Breast epithelium (tissue), 4 donors: Measurements from ENCODE around the gene CHFR. TPM values are rescaled to one million over a fixed set of nuclear protein-coding genes. Genes with fewer than 3 reads are reported as not detected.
"Not testable (repeated sequence)": the region's sequence is repeated elsewhere in the genome, so short reads cannot be mapped to it uniquely, and the experiment has no call there.

Experiments
- DNase-seq, 2 donors: peaks; one replicate each; pipeline ENCODE4 v3.0.0-alpha.2; 2019; ENCODE audit warnings: low spot score in 2 of 2
- H3K27ac ChIP-seq, 2 donors: fragments of 200-600 bp; sonication (generic) in 1 of 2; one replicate each; pipeline ENCODE4 v1.5.1; 2016 to 2019; ENCODE audit warnings: mild to moderate bottlenecking in 1 of 2
- H3K27me3 ChIP-seq, 2 donors: fragments of 200-600 bp; sonication (generic) in 1 of 2; one replicate each; pipeline versions ENCODE4 v1.5.1 to v1.6.0; 2017 to 2019; ENCODE audit warnings: control low read depth in 1 of 2, mild to moderate bottlenecking in 1 of 2
- H3K36me3 ChIP-seq: fragments of 200-600 bp; one replicate; pipeline ENCODE4 v1.5.1; 2019
- H3K4me1 ChIP-seq, 2 donors: fragments of 200-600 bp; sonication (generic); one replicate each; pipeline ENCODE4 v1.5.1; 2016 to 2019; ENCODE audit warnings: control low read depth in 1 of 2
- H3K4me3 ChIP-seq, 3 donors: fragments of 200-600 bp; sonication (generic); 1 replicate in 2 of 3; 2 replicates in 1 of 3; pipeline ENCODE4 v1.5.1; 2016 to 2019; ENCODE audit warnings: mild to moderate bottlenecking in 3 of 3, moderate library complexity in 2 of 3
- H3K9me3 ChIP-seq, 2 donors: fragments of 200-600 bp; sonication (generic) in 1 of 2; one replicate each; pipeline ENCODE4 v1.5.1; 2016 to 2019; ENCODE audit warnings: control low read depth in 1 of 2
- POLR2A ChIP-seq: fragments of 450-650 bp; IDR thresholded peaks from one replicate; pipeline ENCODE4 v1.6.1; 2016; ENCODE audit warnings: antibody characterized with exemption, mild to moderate bottlenecking, moderate library complexity
- POLR2AphosphoS5 ChIP-seq, 3 donors: sonication (generic); formaldehyde crosslinking; IDR thresholded peaks; one replicate each; pipeline ENCODE4 v1.6.1; 2017; ENCODE audit warnings: antibody characterized with exemption in 3 of 3
- intact Hi-C: fragments of 100-400 bp; cut with DNase I; formaldehyde crosslinking; loops from one replicate; pipeline ENCODE4 v1.15.1; 2023; ENCODE audit warnings: low total_unique reads
- total RNA-seq, 3 donors: library from RNA; depleted of rRNA; stranded (reverse); fragments of >200 nt; gene quantifications; one replicate each; pipeline ENCODE4 v1.1.0, GENCODE V29; 2016
- TF ChIP-seq, protein P1 (sequence below), 3 donors: fragments of 450-650 bp; IDR thresholded peaks; one replicate each; pipeline ENCODE4 v1.5.1; 2016 to 2017; ENCODE audit warnings: antibody characterized with exemption in 3 of 3, mild to moderate bottlenecking in 3 of 3, moderate library complexity in 3 of 3

Gene CHFR
- total RNA-seq, 3 donors from 2014 or later, result 22.4 to 36.1 (median 26.5) TPM

DNA sequence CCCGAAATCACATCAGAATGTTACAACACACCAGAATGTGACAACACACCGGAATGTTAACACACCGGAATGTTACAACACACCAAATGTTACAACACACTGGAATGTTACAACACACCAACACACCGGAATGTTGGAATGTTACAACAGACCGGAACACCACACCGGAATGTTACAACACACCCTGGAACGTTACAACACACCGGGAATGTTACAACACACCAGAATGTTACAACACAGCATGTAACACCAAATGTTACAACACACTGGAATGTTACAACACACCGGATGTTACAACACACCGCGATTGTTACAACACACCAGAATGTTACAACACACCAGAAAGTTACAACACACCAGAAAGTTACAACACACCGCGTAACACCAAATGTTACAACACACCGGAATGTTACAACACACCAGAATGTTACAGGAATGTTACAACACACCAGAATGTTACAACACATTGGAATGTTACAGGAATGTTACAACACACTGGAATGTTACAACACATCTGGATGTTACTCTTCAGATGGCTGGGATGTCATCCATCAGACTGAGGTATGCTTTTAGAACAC, 21.1 kb downstream of the CHFR start:
- Histone ChIP-seq H3K4me3 (no peak overlapping the region), H3K36me3 (no peaks in the 10 kb centered on the region), H3K4me1 (no peaks in the 10 kb centered on the region), H3K9me3 (no peaks in the 10 kb centered on the region), H3K27me3 (no peaks in the 10 kb centered on the region), H3K27ac (peak overlapping the region in 1 of 2 donors; percentile 50)
- peak in 1 of 2 donors; percentile 27 for DNase-seq
- intact Hi-C loops, result no loop called here
- TF ChIP-seq POLR2AphosphoS5 (IDR thresholded peaks at IDR 0.05) (peak in 2 of 3 donors; percentile 38 to 51), POLR2A (no peak)

DNA sequence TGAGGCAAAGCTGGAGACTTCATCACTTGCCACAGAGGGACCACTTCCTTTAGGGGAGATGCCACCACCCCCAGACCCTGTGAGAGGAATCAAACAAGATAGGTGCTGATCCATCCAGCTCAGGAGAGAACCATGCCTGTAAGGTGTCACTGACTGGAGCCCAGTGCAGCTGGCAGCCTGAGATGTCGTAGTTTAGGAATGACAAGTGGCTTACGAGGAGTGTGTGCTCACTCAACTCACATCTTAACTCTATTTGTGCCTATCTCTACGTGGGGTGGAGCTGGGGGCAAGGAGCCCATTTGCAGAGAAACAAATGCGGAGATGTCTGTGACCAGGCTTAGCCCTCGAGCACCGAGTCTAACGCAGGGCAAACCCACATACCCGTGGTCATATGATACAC, 25.8 kb downstream of the CHFR start:
- TF ChIP-seq POLR2A (no peak), POLR2AphosphoS5 (IDR thresholded peaks at IDR 0.05) (no peak)
- TF ChIP-seq, protein P1, sequence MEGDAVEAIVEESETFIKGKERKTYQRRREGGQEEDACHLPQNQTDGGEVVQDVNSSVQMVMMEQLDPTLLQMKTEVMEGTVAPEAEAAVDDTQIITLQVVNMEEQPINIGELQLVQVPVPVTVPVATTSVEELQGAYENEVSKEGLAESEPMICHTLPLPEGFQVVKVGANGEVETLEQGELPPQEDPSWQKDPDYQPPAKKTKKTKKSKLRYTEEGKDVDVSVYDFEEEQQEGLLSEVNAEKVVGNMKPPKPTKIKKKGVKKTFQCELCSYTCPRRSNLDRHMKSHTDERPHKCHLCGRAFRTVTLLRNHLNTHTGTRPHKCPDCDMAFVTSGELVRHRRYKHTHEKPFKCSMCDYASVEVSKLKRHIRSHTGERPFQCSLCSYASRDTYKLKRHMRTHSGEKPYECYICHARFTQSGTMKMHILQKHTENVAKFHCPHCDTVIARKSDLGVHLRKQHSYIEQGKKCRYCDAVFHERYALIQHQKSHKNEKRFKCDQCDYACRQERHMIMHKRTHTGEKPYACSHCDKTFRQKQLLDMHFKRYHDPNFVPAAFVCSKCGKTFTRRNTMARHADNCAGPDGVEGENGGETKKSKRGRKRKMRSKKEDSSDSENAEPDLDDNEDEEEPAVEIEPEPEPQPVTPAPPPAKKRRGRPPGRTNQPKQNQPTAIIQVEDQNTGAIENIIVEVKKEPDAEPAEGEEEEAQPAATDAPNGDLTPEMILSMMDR (IDR thresholded peaks at IDR 0.05), result no peak
- intact Hi-C loops, result no loop called here
- peaks cover 1% of the 10 kb centered on the region for H3K36me3 ChIP-seq

DNA sequence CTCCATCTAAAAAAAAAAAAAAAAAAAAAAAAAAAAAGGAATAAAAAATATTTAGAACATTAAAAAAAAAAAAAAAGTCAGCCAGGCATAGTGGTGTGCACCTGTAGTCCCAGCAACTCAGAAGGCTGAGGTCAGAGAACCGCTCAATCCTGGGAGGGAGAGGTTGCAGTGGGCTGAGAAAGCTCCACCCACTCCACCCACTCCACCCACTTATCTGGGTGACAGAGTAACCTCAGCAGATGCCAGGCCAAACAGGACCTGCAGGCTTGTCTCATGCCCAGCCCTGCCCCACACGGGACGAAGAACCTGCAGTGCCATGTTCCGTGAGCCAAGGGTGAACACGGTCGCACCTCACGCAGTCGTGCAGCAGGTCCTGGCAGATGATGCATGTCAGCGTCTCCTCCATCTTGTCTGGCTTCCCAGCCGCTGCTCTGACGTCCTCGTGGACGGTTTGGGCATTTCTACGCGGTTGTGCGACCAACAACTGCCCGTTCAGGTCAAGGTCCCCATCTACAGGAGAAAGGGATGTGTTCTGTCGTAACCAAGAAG, 28.6 kb downstream of the CHFR start:
- no peak overlapping the region for H3K4me3 ChIP-seq
- DNase-seq, result no peak
- H3K4me1 ChIP-seq, result no peaks in the 10 kb centered on the region
- H3K9me3 ChIP-seq, result no peaks in the 10 kb centered on the region
- intact Hi-C loops, result no loop called here
- no peak overlapping the region for H3K27ac ChIP-seq
- H3K36me3 ChIP-seq, result peaks cover 4% of the 10 kb centered on the region
- no peak for TF ChIP-seq POLR2A
- TF ChIP-seq, protein P1 (IDR thresholded peaks at IDR 0.05), result no peak
- no peak for TF ChIP-seq POLR2AphosphoS5 (IDR thresholded peaks at IDR 0.05)
- no peaks in the 10 kb centered on the region for H3K27me3 ChIP-seq

More for the DNA sequence above, 25.8 kb downstream of the CHFR start:
- Histone ChIP-seq H3K4me1 (no peaks in the 10 kb centered on the region), H3K4me3 (no peak overlapping the region), H3K27me3 (no peaks in the 10 kb centered on the region), H3K27ac (no peak overlapping the region), H3K9me3 (no peaks in the 10 kb centered on the region)
- DNase-seq, result no peak

DNA sequence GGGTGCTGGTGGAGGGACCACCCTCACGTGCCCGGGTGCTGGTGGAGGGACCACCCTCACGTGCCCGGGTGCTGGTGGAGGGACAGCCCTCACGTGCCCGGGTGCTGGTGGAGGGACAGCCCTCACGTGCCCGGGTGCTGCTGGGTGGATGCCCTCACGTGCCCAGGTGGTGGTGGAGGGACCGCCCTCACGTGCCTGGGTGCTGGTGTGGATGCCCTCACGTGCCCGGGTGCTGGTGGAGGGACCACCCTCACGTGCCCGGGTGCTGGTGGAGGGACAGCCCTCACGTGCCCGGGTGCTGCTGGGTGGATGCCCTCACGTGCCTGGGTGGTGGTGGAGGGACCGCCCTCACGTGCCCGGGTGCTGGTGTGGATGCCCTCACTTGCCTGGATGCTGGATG, 30.4 kb downstream of the CHFR start:
- intact Hi-C loops, H3K4me1 ChIP-seq, H3K4me3 ChIP-seq, H3K27ac ChIP-seq, H3K27me3 ChIP-seq, DNase-seq, H3K36me3 ChIP-seq, H3K9me3 ChIP-seq: not testable (repeated sequence)

DNA sequence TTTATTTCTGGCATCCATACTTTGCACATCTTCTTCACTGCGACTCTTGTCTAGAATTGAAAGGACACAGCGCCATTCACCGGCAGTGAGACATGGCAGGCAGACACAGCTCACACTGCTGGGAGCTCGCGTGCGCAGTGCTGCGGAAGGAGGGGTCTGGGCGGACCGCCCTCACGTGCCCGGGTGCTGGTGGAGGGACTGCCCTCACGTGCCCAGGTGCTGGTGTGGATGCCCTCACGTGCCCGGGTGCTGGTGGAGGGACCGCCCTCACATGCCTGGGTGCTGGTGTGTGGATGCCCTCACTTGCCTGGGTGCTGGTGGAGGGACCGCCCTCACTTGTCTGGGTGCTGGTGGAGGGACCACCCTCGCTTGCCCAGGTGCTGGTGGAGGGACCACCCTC, 30.8 kb downstream of the CHFR start:
- no peak for DNase-seq
- intact Hi-C loops, result no loop called here
- Histone ChIP-seq H3K4me3 (no peak overlapping the region), H3K9me3 (no peaks in the 10 kb centered on the region), H3K27me3 (no peaks in the 10 kb centered on the region), H3K4me1 (no peaks in the 10 kb centered on the region), H3K27ac (no peak overlapping the region), H3K36me3 (peaks cover 4% of the 10 kb centered on the region)
- no peak for TF ChIP-seq POLR2A
- TF ChIP-seq, protein P1 (IDR thresholded peaks at IDR 0.05), result no peak

DNA sequence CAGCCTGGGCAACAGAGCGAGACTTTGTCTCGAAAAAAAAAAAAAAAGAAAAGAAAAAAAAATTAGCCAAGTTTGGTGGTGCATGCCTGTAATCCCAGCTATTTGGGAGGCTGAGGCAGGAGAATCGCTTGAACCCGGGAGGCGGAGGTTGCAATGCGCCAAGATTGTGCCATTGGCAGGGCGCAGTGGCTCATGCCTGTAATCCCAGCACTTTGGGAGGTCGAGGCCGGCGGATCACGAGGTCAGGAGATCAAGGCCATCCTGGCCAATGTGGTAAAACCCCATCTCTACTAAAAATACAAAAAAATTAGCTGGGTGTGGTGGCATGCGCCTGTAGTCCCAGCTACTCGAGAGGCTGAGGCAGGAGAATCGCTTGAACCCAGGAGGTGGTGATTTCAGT, 32.2 kb downstream of the CHFR start:
- DNase-seq, H3K27me3 ChIP-seq, H3K4me1 ChIP-seq, H3K36me3 ChIP-seq, H3K27ac ChIP-seq, H3K9me3 ChIP-seq, intact Hi-C loops, H3K4me3 ChIP-seq: not testable (repeated sequence)
